Mesothelial cell of epicardium (in vitro differentiated cells): ENCODE results near the gene TXNDC17. TPM values are rescaled to one million over a fixed set of nuclear protein-coding genes. Genes with fewer than 3 reads are reported as not detected.
"Not testable (repeated sequence)": the region's sequence is repeated elsewhere in the genome, so short reads cannot be mapped to it uniquely, and the experiment has no call there.

Source experiments
- DNase-seq, 2 experiments: peaks; one replicate each; pipeline ENCODE4 v3.0.0; 2021; ENCODE audit warnings: low spot score in 2 of 2; ENCODE audit not compliant: unreplicated experiment in 2 of 2
- H3K27ac Mint-ChIP-seq: 2 replicates; pipeline ENCODE4 v1.8.0; 2021; ENCODE audit warnings: mixed read lengths
- H3K27me3 Mint-ChIP-seq: 2 replicates; pipeline ENCODE4 v1.8.0; 2021; ENCODE audit warnings: low read depth, mixed read lengths
- H3K36me3 Mint-ChIP-seq: 2 replicates; pipeline ENCODE4 v1.8.0; 2021; ENCODE audit warnings: mixed read lengths
- H3K4me1 Mint-ChIP-seq: 2 replicates; pipeline ENCODE4 v1.8.0; 2021; ENCODE audit warnings: mixed read lengths
- H3K4me3 Mint-ChIP-seq: 2 replicates; pipeline ENCODE4 v1.8.0; 2021; ENCODE audit warnings: mild to moderate bottlenecking, moderate library complexity, mixed read lengths
- H3K9me3 Mint-ChIP-seq: 2 replicates; pipeline ENCODE4 v1.8.0; 2021; ENCODE audit warnings: mixed read lengths
- CTCF ChIP-seq: fragments of 200-600 bp; sonication (generic); IDR thresholded peaks from one replicate; pipeline ENCODE4 v1.5.0; 2021; ENCODE audit warnings: antibody characterized with exemption; ENCODE audit not compliant: unreplicated experiment
- microRNA-seq: library from miRNA; unstranded; fragments of <30 nt; microRNA quantifications from one replicate; pipeline ENCODE4 v1.2.0, GENCODE V29; 2021; ENCODE audit warnings: inconsistent platforms, mixed read lengths
- total RNA-seq: library from RNA; stranded (reverse); gene quantifications from 3 replicates; pipeline ENCODE4 v1.2.1, GENCODE V29; 2021

The TXNDC17 gene
- total RNA-seq, 1 donor from 2014 or later, result 52.4 TPM

- no peaks in the 10 kb centered on the region for H3K4me1 Mint-ChIP-seq
- H3K36me3 Mint-ChIP-seq, result no peaks in the 10 kb centered on the region
- H3K4me3 Mint-ChIP-seq, result no peak overlapping the region
- peaks cover 51% of the 10 kb centered on the region for H3K27me3 Mint-ChIP-seq
- no peak for DNase-seq
- H3K9me3 Mint-ChIP-seq, result no peaks in the 10 kb centered on the region
- TF ChIP-seq CTCF, result no peak
- H3K27ac Mint-ChIP-seq, result no peak overlapping the region
Observed at GRCh38 chr17:6690641-6691040, 49.8 kb downstream of the TXNDC17 start.

- no peak overlapping the region for H3K27ac Mint-ChIP-seq
- no peaks in the 10 kb centered on the region for H3K4me1 Mint-ChIP-seq
- peaks cover 52% of the 10 kb centered on the region for H3K27me3 Mint-ChIP-seq
- no peaks in the 10 kb centered on the region for H3K9me3 Mint-ChIP-seq
- H3K36me3 Mint-ChIP-seq, result no peaks in the 10 kb centered on the region
- no peak for TF ChIP-seq CTCF
- no peak overlapping the region for H3K4me3 Mint-ChIP-seq
- no peak for DNase-seq
Observed at GRCh38 chr17:6691546-6691945, 50.7 kb downstream of the TXNDC17 start.

GRCh38 chr17:6691958-6692357 is 51.1 kb downstream of the TXNDC17 start:
- H3K9me3 Mint-ChIP-seq, DNase-seq, H3K36me3 Mint-ChIP-seq, H3K27ac Mint-ChIP-seq, H3K4me3 Mint-ChIP-seq, H3K4me1 Mint-ChIP-seq: not testable (repeated sequence)
- H3K27me3 Mint-ChIP-seq, result peaks cover 49% of the 10 kb centered on the region

Small RNA genes within 50 kb of the gene (microRNA-seq; reads per million reads assigned to microRNA genes)
- gene MIR4520-1 (not detected), gene MIR4520-2 (not detected)

Other genes starting within 250 kb of the TXNDC17 start
- gene AIPL1, start 205.9 kb upstream of the TXNDC17 start, total RNA-seq, result not detected in 3 replicates
- gene PIMREG, start 196.6 kb upstream of the TXNDC17 start, total RNA-seq, result 12.1 to 13.9 TPM (median 12.2 TPM) in 3 replicates
- 1.9 to 2.4 TPM (median 2.3 TPM) in 3 replicates for gene PITPNM3, start 84.5 kb upstream of the TXNDC17 start, total RNA-seq
- gene KIAA0753, start 349 bp upstream of the TXNDC17 start, total RNA-seq, result 36.1 to 45.3 TPM (median 41.1 TPM) in 3 replicates
- 11.8 to 13.5 TPM (median 12.1 TPM) in 3 replicates for gene MED31, start 10.5 kb downstream of the TXNDC17 start, total RNA-seq
- 6.1 to 7.6 TPM (median 7.1 TPM) in 3 replicates for gene C17orf100, start 10.7 kb downstream of the TXNDC17 start, total RNA-seq
- 0.18 to 0.47 TPM (median 0.38 TPM) in 3 replicates for gene SLC13A5, start 72.3 kb downstream of the TXNDC17 start, total RNA-seq
- gene XAF1, start 115.0 kb downstream of the TXNDC17 start, total RNA-seq, result 4.5 to 8.1 TPM (median 5.1 TPM) in 3 replicates
- gene FBXO39, start 135.2 kb downstream of the TXNDC17 start, total RNA-seq, result not detected in 3 replicates
- gene TEKT1, start 190.7 kb downstream of the TXNDC17 start, total RNA-seq, result not detected in 3 replicates